ENCODE data around the gene PPFIBP2. TPM values are rescaled to one million over a fixed set of nuclear protein-coding genes. Genes with fewer than 3 reads are reported as not detected.

PPFIBP2 gene
- total RNA-seq, 1 experiment from 2014 or later: 5.7 TPM

DNA sequence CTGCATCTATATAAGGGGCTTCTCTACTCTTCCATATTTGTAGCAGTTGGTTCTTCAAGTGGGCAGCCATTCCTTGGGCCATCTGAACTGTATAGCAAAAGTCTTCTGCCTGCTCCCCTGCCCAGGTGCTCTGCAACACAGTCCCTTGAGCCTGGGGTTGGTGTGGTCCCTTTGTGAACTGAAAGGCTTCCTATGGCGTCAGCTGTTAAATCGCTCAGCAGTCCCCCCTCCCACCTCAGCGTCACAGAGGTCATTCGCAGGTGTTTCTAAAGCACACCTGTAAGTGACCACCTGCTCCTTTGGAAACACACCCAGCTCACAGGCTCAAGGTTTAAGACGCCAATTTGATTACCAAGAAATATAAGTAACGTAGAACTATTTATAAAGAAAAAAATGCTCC lies 122.6 kb downstream of the PPFIBP2 start:
- H3K27me3 ChIP-seq (replicated peaks; ENCODE audit: insufficient read depth, low read depth, low read length, poor library complexity): no peaks in the 10 kb centered on the region
- POLR2A ChIA-PET (ENCODE audit: low non-redundant PET): no interaction called here
- CTCF ChIA-PET: no interaction called here
- no peaks in the 10 kb centered on the region for H3K9me3 ChIP-seq (ENCODE audit: low read depth, low read length, poor library complexity, severe bottlenecking)
- no peak overlapping the region for H3K4me3 ChIP-seq (ENCODE audit: low read depth, low read length, poor library complexity, severe bottlenecking)
- intact Hi-C loops (cut with micrococcal nuclease; ENCODE audit: unreplicated experiment): no loop called here
- BruUV-seq (replicated peaks): no TSS peak
- no peaks in the 10 kb centered on the region for H3K4me1 ChIP-seq (ENCODE audit: insufficient read depth, low read length, poor library complexity, severe bottlenecking)
- DNase-seq (ENCODE audit: low spot score): no peak
- TF ChIP-seq, protein P1, sequence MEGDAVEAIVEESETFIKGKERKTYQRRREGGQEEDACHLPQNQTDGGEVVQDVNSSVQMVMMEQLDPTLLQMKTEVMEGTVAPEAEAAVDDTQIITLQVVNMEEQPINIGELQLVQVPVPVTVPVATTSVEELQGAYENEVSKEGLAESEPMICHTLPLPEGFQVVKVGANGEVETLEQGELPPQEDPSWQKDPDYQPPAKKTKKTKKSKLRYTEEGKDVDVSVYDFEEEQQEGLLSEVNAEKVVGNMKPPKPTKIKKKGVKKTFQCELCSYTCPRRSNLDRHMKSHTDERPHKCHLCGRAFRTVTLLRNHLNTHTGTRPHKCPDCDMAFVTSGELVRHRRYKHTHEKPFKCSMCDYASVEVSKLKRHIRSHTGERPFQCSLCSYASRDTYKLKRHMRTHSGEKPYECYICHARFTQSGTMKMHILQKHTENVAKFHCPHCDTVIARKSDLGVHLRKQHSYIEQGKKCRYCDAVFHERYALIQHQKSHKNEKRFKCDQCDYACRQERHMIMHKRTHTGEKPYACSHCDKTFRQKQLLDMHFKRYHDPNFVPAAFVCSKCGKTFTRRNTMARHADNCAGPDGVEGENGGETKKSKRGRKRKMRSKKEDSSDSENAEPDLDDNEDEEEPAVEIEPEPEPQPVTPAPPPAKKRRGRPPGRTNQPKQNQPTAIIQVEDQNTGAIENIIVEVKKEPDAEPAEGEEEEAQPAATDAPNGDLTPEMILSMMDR (conservative IDR thresholded peaks at IDR 0.05; ENCODE audit: low read depth, low read length): no peak
- TF ChIP-seq EZH2 (IDR thresholded peaks at IDR 0.05; ENCODE audit: borderline replicate concordance, low read depth, low read length, poor library complexity, severe bottlenecking): no peak
- no peaks in the 10 kb centered on the region for H3K36me3 ChIP-seq (ENCODE audit: insufficient read depth, low read length, poor library complexity, severe bottlenecking)
- H3K27ac ChIP-seq (ENCODE audit: low read depth, low read length, poor library complexity, severe bottlenecking): no peak overlapping the region

DNA sequence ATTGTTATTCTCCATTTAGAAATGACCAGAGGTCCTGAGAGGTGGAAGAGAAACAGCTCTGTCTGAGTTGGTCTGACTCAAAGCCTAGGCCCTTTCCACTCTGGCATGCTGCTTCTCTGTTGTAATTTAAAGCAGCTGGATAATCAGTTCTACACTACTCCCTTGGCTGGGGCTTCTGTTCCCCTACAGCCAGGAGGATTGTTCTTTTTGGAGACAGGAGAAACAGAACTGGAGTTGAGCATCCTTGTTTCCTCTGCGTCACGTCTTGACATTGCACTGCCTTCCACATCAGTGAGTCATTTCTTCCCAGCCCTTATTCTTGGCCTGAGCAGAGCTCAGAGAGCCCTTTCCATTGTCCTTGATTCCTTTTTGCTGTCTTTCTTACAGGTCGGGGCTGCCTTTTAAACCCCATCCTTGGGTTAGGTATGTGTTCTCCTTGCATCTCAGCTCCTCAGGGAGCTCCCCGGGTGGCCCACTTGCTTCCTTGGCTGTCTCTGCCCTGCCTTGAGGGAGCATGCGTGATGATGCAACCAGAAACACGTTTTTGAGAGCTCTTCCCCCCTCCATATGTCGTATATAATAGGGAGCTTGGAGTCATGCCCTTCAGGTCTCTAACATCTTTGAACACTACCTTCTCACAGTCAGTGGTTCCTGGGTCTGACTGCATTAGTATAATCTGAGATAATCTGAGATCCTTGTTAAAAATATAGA lies 123.8 kb downstream of the PPFIBP2 start:
- intact Hi-C loops (cut with micrococcal nuclease; ENCODE audit: unreplicated experiment): no loop called here
- BruUV-seq (replicated peaks): no TSS peak
- DNase-seq (ENCODE audit: low spot score): no peak
- no peak overlapping the region for H3K27ac ChIP-seq (ENCODE audit: low read depth, low read length, poor library complexity, severe bottlenecking)
- no peaks in the 10 kb centered on the region for H3K27me3 ChIP-seq (replicated peaks; ENCODE audit: insufficient read depth, low read depth, low read length, poor library complexity)
- no peaks in the 10 kb centered on the region for H3K36me3 ChIP-seq (ENCODE audit: insufficient read depth, low read length, poor library complexity, severe bottlenecking)
- no peaks in the 10 kb centered on the region for H3K9me3 ChIP-seq (ENCODE audit: low read depth, low read length, poor library complexity, severe bottlenecking)
- CTCF ChIA-PET: no interaction called here
- POLR2A ChIA-PET (ENCODE audit: low non-redundant PET): no interaction called here
- no peaks in the 10 kb centered on the region for H3K4me1 ChIP-seq (ENCODE audit: insufficient read depth, low read length, poor library complexity, severe bottlenecking)
- no peak overlapping the region for H3K4me3 ChIP-seq (ENCODE audit: low read depth, low read length, poor library complexity, severe bottlenecking)
- TF ChIP-seq, protein P1 (conservative IDR thresholded peaks at IDR 0.05; ENCODE audit: low read depth, low read length): no peak
- TF ChIP-seq EZH2 (IDR thresholded peaks at IDR 0.05; ENCODE audit: borderline replicate concordance, low read depth, low read length, poor library complexity, severe bottlenecking): no peak

DNA sequence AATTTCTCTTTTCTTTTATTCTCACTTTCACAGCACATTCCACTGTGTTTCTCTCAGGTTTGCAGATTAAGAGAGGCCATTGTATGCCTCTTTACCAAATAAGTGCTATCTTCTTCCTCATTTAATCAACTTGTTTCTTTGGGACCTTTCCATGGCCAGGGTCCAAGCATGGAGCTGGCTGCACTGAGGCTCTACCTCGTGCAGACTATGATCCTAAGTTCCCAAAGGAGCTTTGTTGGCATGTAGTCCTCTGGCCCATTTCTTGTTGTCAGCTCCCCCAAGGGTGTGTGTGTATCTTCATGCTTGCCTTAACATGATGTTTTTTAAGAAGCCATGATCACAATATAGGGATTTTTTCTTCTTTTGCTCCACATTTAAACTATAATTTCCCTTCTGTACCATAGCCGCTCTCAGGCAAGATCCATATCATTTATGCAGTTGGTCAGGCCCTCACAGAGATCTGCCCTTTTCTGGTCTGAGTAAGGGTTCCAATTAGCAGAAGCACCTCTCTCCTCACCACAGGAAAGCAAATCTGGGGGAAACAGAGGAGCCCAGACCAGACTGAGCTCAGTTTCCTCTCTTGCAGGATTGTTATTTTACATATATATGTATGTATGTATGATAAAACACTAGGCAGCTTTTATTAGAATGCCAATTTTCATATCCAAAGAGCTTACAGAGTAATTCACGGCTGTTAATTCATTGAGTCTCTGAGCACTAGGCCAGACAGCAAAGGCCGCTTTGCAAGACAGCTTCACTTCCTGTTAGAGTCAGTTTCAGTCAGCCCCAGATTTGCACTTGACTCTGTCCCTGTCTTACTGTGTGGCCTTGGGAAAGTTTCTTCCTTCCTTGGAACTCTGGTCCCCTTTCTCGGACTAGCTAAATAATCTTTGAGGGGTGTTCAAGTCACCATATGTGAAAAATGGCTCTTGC lies 125.2 kb downstream of the PPFIBP2 start:
- H3K27ac ChIP-seq (ENCODE audit: low read depth, low read length, poor library complexity, severe bottlenecking): no peak overlapping the region
- ChIA-PET POLR2A (ENCODE audit: low non-redundant PET) (no interaction called here), CTCF (no interaction called here)
- H3K4me1 ChIP-seq (ENCODE audit: insufficient read depth, low read length, poor library complexity, severe bottlenecking): no peaks in the 10 kb centered on the region
- H3K9me3 ChIP-seq (ENCODE audit: low read depth, low read length, poor library complexity, severe bottlenecking): no peaks in the 10 kb centered on the region
- intact Hi-C loops (cut with micrococcal nuclease; ENCODE audit: unreplicated experiment): no loop called here
- no peaks in the 10 kb centered on the region for H3K27me3 ChIP-seq (replicated peaks; ENCODE audit: insufficient read depth, low read depth, low read length, poor library complexity)
- TF ChIP-seq, protein P1 (conservative IDR thresholded peaks at IDR 0.05; ENCODE audit: low read depth, low read length): no peak
- no peak for TF ChIP-seq EZH2 (IDR thresholded peaks at IDR 0.05; ENCODE audit: borderline replicate concordance, low read depth, low read length, poor library complexity, severe bottlenecking)
- no peak overlapping the region for H3K4me3 ChIP-seq (ENCODE audit: low read depth, low read length, poor library complexity, severe bottlenecking)
- no peak for DNase-seq (ENCODE audit: low spot score)
- H3K36me3 ChIP-seq (ENCODE audit: insufficient read depth, low read length, poor library complexity, severe bottlenecking): no peaks in the 10 kb centered on the region
- BruUV-seq (replicated peaks): no TSS peak
